A549 (cell line): ENCODE results near the gene HTR1E.
"Not testable (repeated sequence)": the region's sequence is repeated elsewhere in the genome, so short reads cannot be mapped to it uniquely, and the experiment has no call there.

Source experiments
- CBX2 ChIP-seq: fragments of 200-600 bp; sonication (generic); IDR thresholded peaks from 2 replicates; pipeline ENCODE4 v1.6.1; 2016; ENCODE audit warnings: low read depth, mild to moderate bottlenecking, borderline replicate concordance
- CEBPB ChIP-seq, 2 experiments: fragments of >200 bp in 1 of 2; sonication (Bioruptor Twin) in 1 of 2; formaldehyde crosslinking in 1 of 2; IDR thresholded peaks; 2 replicates each; pipeline ENCODE4 v1.6.1; 2012 to 2016
- CTCF ChIP-seq: fragments of >200 bp; sonication (Bioruptor Twin); formaldehyde crosslinking; IDR thresholded peaks from 3 replicates; pipeline ENCODE4 v1.5.1; 2016
- E2F6 ChIP-seq: IDR thresholded peaks from 2 replicates; pipeline ENCODE4 v1.6.1; 2012; ENCODE audit warnings: low read depth, borderline replicate concordance
- FOSL2 ChIP-seq, 2 experiments: fragments of 450-650 bp in 1 of 2; fragments of >200 bp in 1 of 2; sonication (Bioruptor Twin) in 1 of 2; formaldehyde crosslinking; IDR thresholded peaks; 2 replicates each; pipeline versions ENCODE4 v1.5.0 to v1.6.1; 2016 to 2020; ENCODE audit warnings: mild to moderate bottlenecking in 1 of 2, moderate library complexity in 1 of 2
- HDAC2 ChIP-seq: fragments of 200-600 bp; sonication (generic); IDR thresholded peaks from 2 replicates; pipeline ENCODE4 v1.6.1; 2016
- HMGXB4 ChIP-seq: fragments of 250-450 bp; sonication (Bioruptor Pico); IDR thresholded peaks from 2 replicates; pipeline ENCODE4 v1.5.0; 2021; ENCODE audit warnings: mild to moderate bottlenecking, moderate library complexity, borderline replicate concordance
- HOXA7 ChIP-seq: fragments of 250-450 bp; sonication (Bioruptor Pico); IDR thresholded peaks from 2 replicates; pipeline ENCODE4 v1.5.0; 2020; ENCODE audit warnings: mild to moderate bottlenecking, moderate library complexity
- JUNB ChIP-seq: fragments of >200 bp; sonication (Bioruptor Twin); formaldehyde crosslinking; IDR thresholded peaks from 2 replicates; pipeline ENCODE4 v1.6.1; 2016
- MAFK ChIP-seq: fragments of 450-650 bp; IDR thresholded peaks from 2 replicates; pipeline ENCODE4 v1.6.1; 2014; ENCODE audit not compliant: partially characterized antibody
- POLR2A ChIP-seq: IDR thresholded peaks from 2 replicates; pipeline ENCODE4 v1.6.1; 2012; ENCODE audit warnings: mild to moderate bottlenecking, low read length
- POLR2AphosphoS2 ChIP-seq: conservative IDR thresholded peaks from 2 replicates; pipeline ENCODE4 v1.6.1; 2012; ENCODE audit warnings: low read length, improper control_type of control experiment, inconsistent platforms
- RFX5 ChIP-seq: fragments of 450-650 bp; IDR thresholded peaks from 2 replicates; pipeline ENCODE4 v1.7.1; 2014; ENCODE audit warnings: antibody characterized with exemption, mild to moderate bottlenecking, moderate library complexity
- SREBF2 ChIP-seq: fragments of 450-650 bp; IDR thresholded peaks from 2 replicates; pipeline ENCODE4 v1.6.1; 2014; ENCODE audit warnings: mild to moderate bottlenecking, moderate library complexity

- TF ChIP-seq CTCF; JUNB; POLR2A; CEBPB (IDR thresholded peaks at IDR 0.05); POLR2AphosphoS2; HOXA7 (CRISPR knock-in tag); RFX5; HDAC2; CBX2; SREBF2; E2F6; FOSL2 (IDR thresholded peaks at IDR 0.05); FOSL2 (CRISPR knock-in tag; IDR thresholded peaks at IDR 0.05); HMGXB4: not testable (repeated sequence)
- peak; percentile 86 for TF ChIP-seq MAFK
Observed at GRCh38 chr6:87002391-87002790, 65.1 kb downstream of the HTR1E start.
